GM21515 (cell line): ENCODE data around the gene HCRTR2.
"Not testable (repeated sequence)": the region's sequence is repeated elsewhere in the genome, so short reads cannot be mapped to it uniquely, and the experiment has no call there.

Experiments
- ATAC-seq: cut with Tn5 transposase; IDR thresholded peaks from one replicate; pipeline ENCODE4 v1.9.1; 2021; ENCODE audit not compliant: unreplicated experiment

Gene HCRTR2

GRCh38 chr6:55210952-55211351, 36.6 kb downstream of the HCRTR2 start:
- no peak for ATAC-seq

- no peak for ATAC-seq
Observed at GRCh38 chr6:55212156-55212555, 37.8 kb downstream of the HCRTR2 start.

GRCh38 chr6:55220961-55221360, 46.6 kb downstream of the HCRTR2 start:
- no peak for ATAC-seq

GRCh38 chr6:55227862-55228261, 53.5 kb downstream of the HCRTR2 start:
- ATAC-seq = no peak

- ATAC-seq = no peak
Observed at GRCh38 chr6:55239099-55239498, 64.8 kb downstream of the HCRTR2 start.

GRCh38 chr6:55240975-55241605, 66.8 kb downstream of the HCRTR2 start:
- not testable (repeated sequence) for ATAC-seq

GRCh38 chr6:55250400-55250799, 76.1 kb downstream of the HCRTR2 start:
- ATAC-seq = no peak

GRCh38 chr6:55255113-55255512, 80.8 kb downstream of the HCRTR2 start:
- ATAC-seq = no peak

GRCh38 chr6:55260181-55260580, 85.9 kb downstream of the HCRTR2 start:
- no peak for ATAC-seq

GRCh38 chr6:55265409-55266114, 91.2 kb downstream of the HCRTR2 start:
- ATAC-seq = no peak

GRCh38 chr6:55266896-55267295, 92.6 kb downstream of the HCRTR2 start:
- no peak for ATAC-seq

- peak; percentile 62 for ATAC-seq
Observed at GRCh38 chr6:55276745-55277530, 102.6 kb downstream of the HCRTR2 start.

- ATAC-seq = no peak
Observed at GRCh38 chr6:55277646-55278045, 103.3 kb downstream of the HCRTR2 start.

- no peak for ATAC-seq
Observed at GRCh38 chr6:55281215-55281614, 106.9 kb downstream of the HCRTR2 start.

GRCh38 chr6:55282115-55282514, 107.8 kb downstream of the HCRTR2 start:
- ATAC-seq = no peak

- ATAC-seq = no peak
Observed at GRCh38 chr6:55286824-55287223, 112.5 kb downstream of the HCRTR2 start.

- no peak for ATAC-seq
Observed at GRCh38 chr6:55290736-55291135, 116.4 kb downstream of the HCRTR2 start.

- ATAC-seq = no peak
Observed at GRCh38 chr6:55293116-55293515, 118.8 kb downstream of the HCRTR2 start.

GRCh38 chr6:55297214-55297613, 122.9 kb downstream of the HCRTR2 start:
- ATAC-seq = not testable (repeated sequence)

GRCh38 chr6:55299286-55299985, 125.1 kb downstream of the HCRTR2 start:
- ATAC-seq = no peak

GRCh38 chr6:55304747-55305146, 130.4 kb downstream of the HCRTR2 start:
- ATAC-seq = no peak
